Measurements from ENCODE around the gene BRINP3.

BRINP3 gene

DNA sequence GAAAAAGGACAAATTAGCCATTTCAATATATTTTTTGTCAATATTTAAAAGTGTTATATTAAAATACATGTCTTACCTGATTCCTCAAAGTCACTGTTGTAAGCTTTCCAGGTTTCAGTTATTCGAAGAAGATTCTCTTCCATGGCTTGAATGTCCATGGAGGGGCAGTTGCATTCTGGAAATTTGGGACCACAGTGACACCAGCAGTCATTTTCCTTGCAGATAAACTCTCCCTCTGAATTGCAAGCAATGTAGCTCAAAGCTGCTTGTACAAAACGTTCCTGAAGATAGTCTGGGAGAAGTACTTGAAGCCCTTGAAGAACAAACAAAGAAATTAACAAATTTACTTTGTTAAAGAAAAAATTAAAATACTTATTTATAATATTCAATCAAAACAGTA is 251.7 kb downstream of the BRINP3 start:
- 79% methylated on average over 1 of the region's 2 CpGs for WGBS

DNA sequence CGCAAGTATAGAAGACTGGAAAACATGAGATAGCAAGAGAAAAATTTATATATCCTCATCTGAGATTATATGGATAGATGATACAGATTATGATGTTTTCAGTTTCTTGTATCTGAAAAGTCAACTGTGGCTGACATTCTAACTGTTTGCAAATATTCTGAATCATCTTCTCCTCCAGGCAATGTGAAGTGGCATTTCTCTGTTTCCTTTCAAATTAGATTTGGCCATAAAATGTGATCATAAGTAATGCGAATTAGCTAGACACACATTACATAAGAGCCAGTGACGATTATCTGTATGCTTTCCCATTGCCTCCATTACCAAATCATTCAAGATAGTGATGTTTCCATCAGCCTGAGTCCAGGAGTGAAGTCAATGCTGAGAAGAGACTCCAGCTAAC is 265.2 kb downstream of the BRINP3 start:
- WGBS, result 75% methylated on average over 2 of the region's 3 CpGs
- no peak overlapping the region for H3K9ac ChIP-seq (ENCODE audit: low read length)
- H3K4ac ChIP-seq (ENCODE audit: low read depth in 1 of 2, low read length in 2 of 2), result no peak overlapping the region
- no peak overlapping the region for H2AK5ac ChIP-seq (ENCODE audit: low read length, severe bottlenecking)
- no peak overlapping the region for H2AFZ ChIP-seq (ENCODE audit: low read depth, low read length)
- no peak overlapping the region for H4K8ac ChIP-seq (ENCODE audit: low read length)
- no peaks in the 10 kb centered on the region for H3K9me3 ChIP-seq (ENCODE audit: control insufficient read depth, low read length)
- H2BK120ac ChIP-seq (ENCODE audit: low read depth, low read length), result no peak overlapping the region
- H3K36me3 ChIP-seq (ENCODE audit: control insufficient read depth in 1 of 2, insufficient read depth in 2 of 2, low read depth in 1 of 2, low read length in 2 of 2), result no peaks in the 10 kb centered on the region
- no peak overlapping the region for H3K27ac ChIP-seq (ENCODE audit: low read length, poor library complexity, severe bottlenecking)
- no peak overlapping the region for H3K23ac ChIP-seq (ENCODE audit: low read length in 2 of 2)
- H3K4me2 ChIP-seq (ENCODE audit: low read length, poor library complexity, severe bottlenecking), result no peak overlapping the region
- no peak overlapping the region for H3K4me3 ChIP-seq (ENCODE audit: insufficient read depth in 1 of 2, low read depth in 1 of 2, low read length in 2 of 2)
- H2BK15ac ChIP-seq (ENCODE audit: low read depth, poor library complexity, severe bottlenecking), result no peak overlapping the region
- no peak overlapping the region for H2BK12ac ChIP-seq (ENCODE audit: low read length in 2 of 2)
- no peak overlapping the region for H2BK5ac ChIP-seq (ENCODE audit: low read depth, low read length, poor library complexity, severe bottlenecking)
- no peaks in the 10 kb centered on the region for H3K27me3 ChIP-seq (ENCODE audit: control insufficient read depth in 1 of 2, insufficient read depth in 1 of 2, low read length in 2 of 2)
- H3K79me1 ChIP-seq (replicated peaks; ENCODE audit: low read length, poor library complexity, severe bottlenecking), result no peaks in the 10 kb centered on the region
- H3K14ac ChIP-seq (ENCODE audit: low read length in 2 of 2), result no peak overlapping the region
- DNase-seq, result no peak
- no peak overlapping the region for H3K18ac ChIP-seq (ENCODE audit: low read depth in 1 of 2, low read length in 2 of 2)
- no peak overlapping the region for H4K91ac ChIP-seq (ENCODE audit: low read length)
- H3K4me1 ChIP-seq (ENCODE audit: control insufficient read depth, insufficient read depth, low read depth, low read length), result no peaks in the 10 kb centered on the region

More for the DNA sequence above, 251.7 kb downstream of the BRINP3 start:
- H3K9me3 ChIP-seq (ENCODE audit: control insufficient read depth, low read length), result no peaks in the 10 kb centered on the region
- no peak overlapping the region for H3K18ac ChIP-seq (ENCODE audit: low read depth in 1 of 2, low read length in 2 of 2)
- H3K9ac ChIP-seq (ENCODE audit: low read length), result no peak overlapping the region
- no peak overlapping the region for H2BK120ac ChIP-seq (ENCODE audit: low read depth, low read length)
- no peak overlapping the region for H3K4ac ChIP-seq (ENCODE audit: low read depth in 1 of 2, low read length in 2 of 2)
- no peak overlapping the region for H2BK12ac ChIP-seq (ENCODE audit: low read length in 2 of 2)
- H3K79me1 ChIP-seq (replicated peaks; ENCODE audit: low read length, poor library complexity, severe bottlenecking), result no peaks in the 10 kb centered on the region
- no peak overlapping the region for H4K91ac ChIP-seq (ENCODE audit: low read length)
- no peak for DNase-seq
- H3K4me3 ChIP-seq (ENCODE audit: insufficient read depth in 1 of 2, low read depth in 1 of 2, low read length in 2 of 2), result no peak overlapping the region
- H3K4me2 ChIP-seq (ENCODE audit: low read length, poor library complexity, severe bottlenecking), result no peak overlapping the region
- H2BK5ac ChIP-seq (ENCODE audit: low read depth, low read length, poor library complexity, severe bottlenecking), result no peak overlapping the region
- H2AFZ ChIP-seq (ENCODE audit: low read depth, low read length), result no peak overlapping the region
- no peaks in the 10 kb centered on the region for H3K27me3 ChIP-seq (ENCODE audit: control insufficient read depth in 1 of 2, insufficient read depth in 1 of 2, low read length in 2 of 2)
- no peaks in the 10 kb centered on the region for H3K36me3 ChIP-seq (ENCODE audit: control insufficient read depth in 1 of 2, insufficient read depth in 2 of 2, low read depth in 1 of 2, low read length in 2 of 2)
- no peak overlapping the region for H3K14ac ChIP-seq (ENCODE audit: low read length in 2 of 2)
- H2AK5ac ChIP-seq (ENCODE audit: low read length, severe bottlenecking), result no peak overlapping the region
- no peaks in the 10 kb centered on the region for H3K4me1 ChIP-seq (ENCODE audit: control insufficient read depth, insufficient read depth, low read depth, low read length)
- H2BK15ac ChIP-seq (ENCODE audit: low read depth, poor library complexity, severe bottlenecking), result no peak overlapping the region
- no peak overlapping the region for H3K27ac ChIP-seq (ENCODE audit: low read length, poor library complexity, severe bottlenecking)
- H4K8ac ChIP-seq (ENCODE audit: low read length), result no peak overlapping the region
- no peak overlapping the region for H3K23ac ChIP-seq (ENCODE audit: low read length in 2 of 2)

DNA sequence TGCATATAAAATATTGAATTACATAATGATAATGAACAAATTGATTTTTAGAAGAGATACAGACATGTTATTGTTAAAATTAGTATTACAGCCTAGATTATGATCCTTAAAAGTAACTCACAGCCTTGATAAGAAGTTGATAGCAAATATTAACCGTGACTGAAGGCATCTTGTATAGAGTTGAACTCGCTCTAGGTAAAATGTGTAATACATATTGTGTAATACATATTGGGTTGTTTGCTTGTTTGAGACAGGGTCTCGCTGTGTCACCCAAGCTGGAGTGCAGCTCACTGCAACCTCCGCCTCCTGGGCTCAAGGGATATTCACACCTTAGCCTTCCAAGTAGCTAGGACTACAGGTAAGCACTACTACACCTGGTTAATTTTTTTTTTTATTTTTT is 269.9 kb downstream of the BRINP3 start:
- H3K79me1 ChIP-seq (replicated peaks; ENCODE audit: low read length, poor library complexity, severe bottlenecking), result no peaks in the 10 kb centered on the region
- H3K4me1 ChIP-seq (ENCODE audit: control insufficient read depth, insufficient read depth, low read depth, low read length), result no peaks in the 10 kb centered on the region
- H3K9ac ChIP-seq (ENCODE audit: low read length), result no peak overlapping the region
- no peak overlapping the region for H3K4ac ChIP-seq (ENCODE audit: low read depth in 1 of 2, low read length in 2 of 2)
- no peaks in the 10 kb centered on the region for H3K36me3 ChIP-seq (ENCODE audit: control insufficient read depth in 1 of 2, insufficient read depth in 2 of 2, low read depth in 1 of 2, low read length in 2 of 2)
- H4K91ac ChIP-seq (ENCODE audit: low read length), result no peak overlapping the region
- no peak overlapping the region for H3K27ac ChIP-seq (ENCODE audit: low read length, poor library complexity, severe bottlenecking)
- no peak overlapping the region for H2BK15ac ChIP-seq (ENCODE audit: low read depth, poor library complexity, severe bottlenecking)
- H2BK5ac ChIP-seq (ENCODE audit: low read depth, low read length, poor library complexity, severe bottlenecking), result no peak overlapping the region
- H3K4me3 ChIP-seq (ENCODE audit: insufficient read depth in 1 of 2, low read depth in 1 of 2, low read length in 2 of 2), result no peak overlapping the region
- H2BK12ac ChIP-seq (ENCODE audit: low read length in 2 of 2), result no peak overlapping the region
- WGBS, result 79% methylated on average over 4 of the region's 4 CpGs
- DNase-seq, result no peak
- H2AFZ ChIP-seq (ENCODE audit: low read depth, low read length), result no peak overlapping the region
- no peak overlapping the region for H2AK5ac ChIP-seq (ENCODE audit: low read length, severe bottlenecking)
- H3K14ac ChIP-seq (ENCODE audit: low read length in 2 of 2), result no peak overlapping the region
- no peak overlapping the region for H3K4me2 ChIP-seq (ENCODE audit: low read length, poor library complexity, severe bottlenecking)
- no peaks in the 10 kb centered on the region for H3K9me3 ChIP-seq (ENCODE audit: control insufficient read depth, low read length)
- H2BK120ac ChIP-seq (ENCODE audit: low read depth, low read length), result no peak overlapping the region
- H3K18ac ChIP-seq (ENCODE audit: low read depth in 1 of 2, low read length in 2 of 2), result no peak overlapping the region
- H3K27me3 ChIP-seq (ENCODE audit: control insufficient read depth in 1 of 2, insufficient read depth in 1 of 2, low read length in 2 of 2), result no peaks in the 10 kb centered on the region
- no peak overlapping the region for H4K8ac ChIP-seq (ENCODE audit: low read length)
- H3K23ac ChIP-seq (ENCODE audit: low read length in 2 of 2), result no peak overlapping the region

DNA sequence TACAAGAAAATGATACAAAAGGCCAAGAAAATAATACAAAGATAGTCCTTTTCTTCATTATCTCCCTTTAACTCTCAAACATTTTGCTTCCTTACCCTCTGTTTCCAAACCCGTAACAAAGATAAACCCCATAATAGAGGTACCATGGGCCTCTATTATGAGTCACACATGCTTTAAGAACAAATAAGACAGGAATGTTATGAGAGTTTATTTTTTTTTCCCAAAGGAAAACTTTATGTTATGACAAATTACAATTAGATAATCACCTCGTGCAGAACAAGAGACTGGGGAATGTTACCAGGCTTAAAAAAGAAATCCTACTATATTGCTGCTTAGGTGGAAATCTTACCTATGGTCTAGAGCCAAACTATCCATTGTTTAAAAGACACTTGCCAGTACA is 272.0 kb downstream of the BRINP3 start:
- 25% methylated on average over 1 of the region's 2 CpGs for WGBS
- Histone ChIP-seq H3K4ac (ENCODE audit: low read depth in 1 of 2, low read length in 2 of 2) (no peak overlapping the region), H2AK5ac (ENCODE audit: low read length, severe bottlenecking) (no peak overlapping the region), H3K4me2 (ENCODE audit: low read length, poor library complexity, severe bottlenecking) (no peak overlapping the region), H3K14ac (ENCODE audit: low read length in 2 of 2) (no peak overlapping the region), H3K9me3 (ENCODE audit: control insufficient read depth, low read length) (no peaks in the 10 kb centered on the region), H2BK15ac (ENCODE audit: low read depth, poor library complexity, severe bottlenecking) (no peak overlapping the region), H3K27me3 (ENCODE audit: control insufficient read depth in 1 of 2, insufficient read depth in 1 of 2, low read length in 2 of 2) (no peaks in the 10 kb centered on the region), H3K4me3 (ENCODE audit: insufficient read depth in 1 of 2, low read depth in 1 of 2, low read length in 2 of 2) (no peak overlapping the region), H3K23ac (ENCODE audit: low read length in 2 of 2) (no peak overlapping the region), H3K79me1 (replicated peaks; ENCODE audit: low read length, poor library complexity, severe bottlenecking) (no peaks in the 10 kb centered on the region), H2BK120ac (ENCODE audit: low read depth, low read length) (no peak overlapping the region), H3K9ac (ENCODE audit: low read length) (no peak overlapping the region), H3K18ac (ENCODE audit: low read depth in 1 of 2, low read length in 2 of 2) (no peak overlapping the region), H2BK12ac (ENCODE audit: low read length in 2 of 2) (no peak overlapping the region), H2AFZ (ENCODE audit: low read depth, low read length) (no peak overlapping the region), H4K8ac (ENCODE audit: low read length) (no peak overlapping the region), H3K4me1 (ENCODE audit: control insufficient read depth, insufficient read depth, low read depth, low read length) (no peaks in the 10 kb centered on the region), H2BK5ac (ENCODE audit: low read depth, low read length, poor library complexity, severe bottlenecking) (no peak overlapping the region), H3K27ac (ENCODE audit: low read length, poor library complexity, severe bottlenecking) (no peak overlapping the region), H4K91ac (ENCODE audit: low read length) (no peak overlapping the region), H3K36me3 (ENCODE audit: control insufficient read depth in 1 of 2, insufficient read depth in 2 of 2, low read depth in 1 of 2, low read length in 2 of 2) (no peaks in the 10 kb centered on the region)
- no peak for DNase-seq
